ENCODE data around the gene WBP11.

DNA sequence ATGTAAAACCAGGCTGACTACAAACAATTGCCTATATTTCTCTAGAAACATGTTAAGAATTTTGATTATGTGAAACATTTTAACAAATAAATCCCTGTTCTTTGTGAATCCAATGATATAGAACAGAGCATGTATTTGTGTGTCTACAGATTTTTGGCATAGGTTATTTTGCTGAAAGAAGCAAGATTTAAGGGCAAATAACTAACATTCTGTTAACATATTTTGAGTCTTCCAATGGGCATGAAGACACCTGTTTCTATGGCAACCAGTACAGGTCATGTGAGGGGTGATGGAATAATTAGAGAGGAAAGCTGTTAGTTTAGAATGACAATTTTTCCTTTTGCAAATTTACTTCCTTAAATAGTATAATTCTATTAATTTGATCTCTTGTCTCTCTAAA is 31.2 kb upstream of the WBP11 start:
- no peak for TF ChIP-seq CTCF (IDR thresholded peaks at IDR 0.05)
- TF ChIP-seq POLR2A (IDR thresholded peaks at IDR 0.05) = no peak

Data from gastroesophageal sphincter (tissue), 3 donors.